Endothelial cell of umbilical vein (primary cell): Measurements from ENCODE around the gene C17orf50. TPM values are rescaled to one million over a fixed set of nuclear protein-coding genes. Genes with fewer than 3 reads are reported as not detected.
A peak's percentile ranks its signal among the peaks of the same experiment; 100 is the strongest.

Experiments
- BruUV-seq: library from RNA; stranded (reverse); fragments of 400-500 nt; replicated peaks from 2 replicates; lab custom pipeline; 2021; lab: Mats Ljungman, UMichigan
- CTCF ChIA-PET: fragments of 300-600, 350-600 bp; sonication (Branson Sonifier 250); formaldehyde crosslinking; loops from one replicate; lab custom pipeline; 2021; ENCODE audit warnings: antibody characterized with exemption, inconsistent platforms; lab: Charles Lee
- POLR2A ChIA-PET: fragments of 300-600, 350-600 bp; sonication (Branson Sonifier 250); formaldehyde crosslinking; loops from one replicate; lab custom pipeline; 2021; ENCODE audit warnings: antibody characterized with exemption, inconsistent platforms; lab: Charles Lee
- DNase-seq: peaks from one replicate; pipeline ENCODE4 v3.0.0-alpha.2; 2011; ENCODE audit warnings: low read depth, low spot score
- FAIRE-seq: peaks from 2 replicates; lab custom pipeline; 2011; peaks lifted over from hg19 to GRCh38; lab: Jason Lieb, UNC
- H2AFZ ChIP-seq: 2 replicates; pipeline ENCODE4 v1.6.0; 2012; ENCODE audit warnings: low read depth, low read length, control low read depth, inconsistent platforms
- H3K27ac ChIP-seq: 2 replicates; pipeline ENCODE4 v1.5.1; 2011; ENCODE audit warnings: low read depth, mild to moderate bottlenecking, control low read depth, low read length, moderate library complexity; ENCODE audit not compliant: insufficient read depth
- H3K27me3 ChIP-seq, 2 experiments: 2 replicates each; pipeline versions ENCODE4 v1.6.0 to v1.6.1; 2011; ENCODE audit warnings: low read length in 2 of 2, mixed read lengths in 1 of 2; ENCODE audit not compliant: control insufficient read depth in 2 of 2, insufficient read depth in 2 of 2
- H3K36me3 ChIP-seq, 2 experiments: 2 replicates in 1 of 2; 3 replicates in 1 of 2; pipeline ENCODE4 v1.5.1; 2011; ENCODE audit warnings: low read length in 2 of 2, mild to moderate bottlenecking in 1 of 2, moderate library complexity in 1 of 2; ENCODE audit not compliant: control insufficient read depth in 2 of 2, insufficient read depth in 2 of 2; ENCODE audit errors: extremely low read depth in 1 of 2
- H3K4me1 ChIP-seq: 3 replicates; pipeline ENCODE4 v1.5.1; 2011; ENCODE audit warnings: mild to moderate bottlenecking, low read length; ENCODE audit not compliant: control insufficient read depth, insufficient read depth; ENCODE audit errors: extremely low read depth
- H3K4me2 ChIP-seq: 2 replicates; pipeline ENCODE4 v1.6.1; 2011; ENCODE audit warnings: low read length, control low read depth, mixed read lengths; ENCODE audit not compliant: insufficient read depth
- H3K4me3 ChIP-seq, 3 experiments: fragments of 200-600 bp in 1 of 3; sonication (generic), shearing (Covaris generic) in 1 of 3; replicated peaks in 1 of 3; 2 replicates each; pipeline ENCODE4 v1.5.1; 2011 to 2016; ENCODE audit warnings: control low read depth in 3 of 3, low read length in 3 of 3, mild to moderate bottlenecking in 2 of 3, inconsistent platforms in 1 of 3, low read depth in 1 of 3, moderate library complexity in 1 of 3; ENCODE audit not compliant: insufficient read depth in 1 of 3
- H3K79me2 ChIP-seq: 2 replicates; pipeline ENCODE4 v1.6.0; 2012; ENCODE audit warnings: low read length, inconsistent platforms; ENCODE audit not compliant: control insufficient read depth, insufficient read depth
- H3K9ac ChIP-seq: replicated peaks from 2 replicates; pipeline ENCODE3; 2011; ENCODE audit warnings: low read length, control low read depth; ENCODE audit not compliant: insufficient read depth; ENCODE audit errors: extremely low read depth
- H3K9me1 ChIP-seq: replicated peaks from 3 replicates; pipeline ENCODE4 v1.6.0; 2011; ENCODE audit warnings: mild to moderate bottlenecking, low read length; ENCODE audit not compliant: control insufficient read depth, insufficient read depth; ENCODE audit errors: extremely low read depth
- H3K9me3 ChIP-seq: replicated peaks from 2 replicates; pipeline ENCODE4 v1.5.1; 2012; ENCODE audit warnings: low read length, inconsistent platforms; ENCODE audit not compliant: control insufficient read depth, insufficient read depth
- H4K20me1 ChIP-seq: replicated peaks from 2 replicates; pipeline ENCODE3; 2011; ENCODE audit warnings: mild to moderate bottlenecking, low read length; ENCODE audit not compliant: control insufficient read depth, insufficient read depth; ENCODE audit errors: extremely low read depth
- EZH2 ChIP-seq: IDR thresholded peaks from 2 replicates; pipeline ENCODE4 v1.6.1; 2012; ENCODE audit warnings: borderline replicate concordance, low read depth, mild to moderate bottlenecking, moderate library complexity, low read length, inconsistent platforms; ENCODE audit not compliant: severe bottlenecking
- GATA2 ChIP-seq: IDR thresholded peaks from 2 replicates; pipeline ENCODE4 v1.7.0; 2011; ENCODE audit warnings: low read depth, mild to moderate bottlenecking, moderate library complexity, mixed read lengths, low read length; ENCODE audit not compliant: insufficient read length, insufficient read depth
- MYC ChIP-seq: IDR thresholded peaks from one replicate; pipeline ENCODE4 v1.6.1; 2011; ENCODE audit warnings: mild to moderate bottlenecking, low read depth, low read length
- POLR2A ChIP-seq: IDR thresholded peaks from 2 replicates; pipeline ENCODE4 v1.6.1; 2012; ENCODE audit warnings: low read depth, mild to moderate bottlenecking, control low read depth, low read length
- dilution Hi-C: fragments of 300-500 bp; cut with MboI; formaldehyde crosslinking; loops from one replicate; pipeline ENCODE4 v1.15.0; 2019; ENCODE audit warnings: low sequenced_read_pairs; ENCODE audit not compliant: extremely low pct_ligation_motif_present
- intact Hi-C: fragments of 100-400 bp; cut with micrococcal nuclease; formaldehyde crosslinking; loops from one replicate; pipeline ENCODE4 v1.10.0; 2022
- polyA plus RNA-seq, 4 experiments: library from polyadenylated mRNA; depleted of rRNA in 3 of 4; stranded (reverse) in 3 of 4; unstranded in 1 of 4; fragments of >200 nt; gene quantifications; 2 replicates each; pipeline versions ENCODE4 v1.2.1 to v1.2.3, GENCODE V29; 2011 to 2012; ENCODE audit warnings: missing spikeins in 1 of 4
- total RNA-seq: library from RNA; stranded (reverse); gene quantifications from 2 replicates; pipeline ENCODE4 v1.2.3, GENCODE V29; 2021
- TF ChIP-seq, protein P1 (sequence below): IDR thresholded peaks from 2 replicates; pipeline ENCODE4 v1.6.1; 2011; ENCODE audit not compliant: insufficient read depth, insufficient read length
- TF ChIP-seq, protein P2 (sequence below), 2 donors: IDR thresholded peaks; 1 replicate in 1 of 2; 2 replicates in 1 of 2; pipeline ENCODE4 v1.5.1; 2011; ENCODE audit warnings: low read length in 2 of 2, mild to moderate bottlenecking in 2 of 2, moderate library complexity in 2 of 2, control low read depth in 1 of 2, inconsistent platforms in 1 of 2, low read depth in 1 of 2; ENCODE audit not compliant: insufficient read depth in 1 of 2; ENCODE audit errors: extremely low read depth in 1 of 2

C17orf50 gene
- total and polyA plus RNA-seq, 2 donors (not counting 3 experiments of a cell fraction or from before 2014, with no cell fraction given) = 0.15 TPM; not detected in 1

DNA sequence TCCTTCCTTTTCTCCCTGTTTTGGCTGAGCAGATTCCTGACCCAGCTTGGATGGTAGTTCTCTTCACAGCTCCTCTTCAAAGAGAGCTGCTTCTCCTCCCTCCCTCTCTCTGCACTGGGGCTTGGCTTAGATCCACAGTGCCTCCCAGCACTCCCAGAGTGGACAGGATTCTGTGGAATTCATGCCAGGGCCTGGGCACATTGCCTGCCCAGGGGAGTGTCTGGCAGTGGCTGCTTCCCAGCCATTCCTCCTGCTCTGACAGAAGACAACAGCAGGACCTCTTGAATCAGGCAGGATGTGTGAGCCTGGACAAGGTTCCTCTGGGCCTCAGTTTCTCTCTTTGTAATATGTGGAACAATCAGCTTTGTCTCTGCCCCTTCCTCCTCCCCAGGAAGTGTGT is 39.3 kb downstream of the C17orf50 start:
- Histone ChIP-seq H3K79me2 (no peaks in the 10 kb centered on the region), H3K27me3 (peaks cover 9 to 27% of the 10 kb centered on the region in 2 experiments), H3K4me2 (no peak overlapping the region), H3K9ac (no peak overlapping the region), H4K20me1 (no peaks in the 10 kb centered on the region), H3K27ac (no peak overlapping the region), H2AFZ (peak overlapping the region; percentile 39), H3K4me1 (peaks cover 27% of the 10 kb centered on the region), H3K9me1 (no peaks in the 10 kb centered on the region), H3K4me3 (no peak overlapping the region), H3K9me3 (no peaks in the 10 kb centered on the region), H3K36me3 (no peaks in the 10 kb centered on the region)
- intact Hi-C loops (loop anchor here (10.0 kb wide), 2 partner anchors 425 to 555 kb away; partner anchors contain the start of genes SLFN11 and SLFN5), dilution Hi-C loops (no loop called here)
- ChIA-PET POLR2A (interaction anchor here (1.1 kb wide), 1 partner anchor 9 kb away, joined by 6 read pairs; the partner anchor contains the start of gene TAF15), CTCF (interaction anchor here (0.8 to 8.1 kb wide), 7 partner anchors 9 to 186 kb away, joined by 3 to 68 read pairs (median 4); partner anchors contain the start of gene TAF15)
- peak; percentile 74 for DNase-seq
- no peak for FAIRE-seq
- no TSS peak for BruUV-seq
- TF ChIP-seq POLR2A (no peak), MYC (no peak), GATA2 (no peak), EZH2 (no peak)
- TF ChIP-seq, protein P1, sequence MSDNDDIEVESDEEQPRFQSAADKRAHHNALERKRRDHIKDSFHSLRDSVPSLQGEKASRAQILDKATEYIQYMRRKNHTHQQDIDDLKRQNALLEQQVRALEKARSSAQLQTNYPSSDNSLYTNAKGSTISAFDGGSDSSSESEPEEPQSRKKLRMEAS = no peak
- TF ChIP-seq, protein P2, sequence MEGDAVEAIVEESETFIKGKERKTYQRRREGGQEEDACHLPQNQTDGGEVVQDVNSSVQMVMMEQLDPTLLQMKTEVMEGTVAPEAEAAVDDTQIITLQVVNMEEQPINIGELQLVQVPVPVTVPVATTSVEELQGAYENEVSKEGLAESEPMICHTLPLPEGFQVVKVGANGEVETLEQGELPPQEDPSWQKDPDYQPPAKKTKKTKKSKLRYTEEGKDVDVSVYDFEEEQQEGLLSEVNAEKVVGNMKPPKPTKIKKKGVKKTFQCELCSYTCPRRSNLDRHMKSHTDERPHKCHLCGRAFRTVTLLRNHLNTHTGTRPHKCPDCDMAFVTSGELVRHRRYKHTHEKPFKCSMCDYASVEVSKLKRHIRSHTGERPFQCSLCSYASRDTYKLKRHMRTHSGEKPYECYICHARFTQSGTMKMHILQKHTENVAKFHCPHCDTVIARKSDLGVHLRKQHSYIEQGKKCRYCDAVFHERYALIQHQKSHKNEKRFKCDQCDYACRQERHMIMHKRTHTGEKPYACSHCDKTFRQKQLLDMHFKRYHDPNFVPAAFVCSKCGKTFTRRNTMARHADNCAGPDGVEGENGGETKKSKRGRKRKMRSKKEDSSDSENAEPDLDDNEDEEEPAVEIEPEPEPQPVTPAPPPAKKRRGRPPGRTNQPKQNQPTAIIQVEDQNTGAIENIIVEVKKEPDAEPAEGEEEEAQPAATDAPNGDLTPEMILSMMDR (IDR thresholded peaks at IDR 0.05; ENCODE audit: extremely low read depth in 1 of 2, insufficient read depth in 1 of 2, low read depth in 1 of 2, low read length in 2 of 2) = no peak
